GM12878 (cell line): ENCODE data around the gene MRPS15. TPM values are rescaled to one million over a fixed set of nuclear protein-coding genes. Genes with fewer than 3 reads are reported as not detected.

Experiments used
- ATF2 ChIP-seq: IDR thresholded peaks from 2 replicates; pipeline ENCODE4 v1.6.1; 2012; ENCODE audit warnings: low read length, inconsistent platforms
- BHLHE40 ChIP-seq, 2 experiments: fragments of 450-650 bp in 1 of 2; IDR thresholded peaks; 2 replicates each; pipeline ENCODE4 v1.6.1; 2011 to 2017; ENCODE audit warnings: low read depth in 2 of 2, borderline replicate concordance in 1 of 2, improper control_type of control experiment in 1 of 2, low read length in 1 of 2, mild to moderate bottlenecking in 1 of 2
- CEBPB ChIP-seq, 2 experiments: fragments of 150-350 bp in 1 of 2; IDR thresholded peaks; 2 replicates each; pipeline ENCODE4 v1.6.1; 2012 to 2014; ENCODE audit warnings: low read depth in 2 of 2, low read length in 2 of 2, borderline replicate concordance in 1 of 2, inconsistent platforms in 1 of 2
- CREB1 ChIP-seq: IDR thresholded peaks from 2 replicates; pipeline ENCODE4 v1.6.1; 2012; ENCODE audit warnings: low read depth, mild to moderate bottlenecking, inconsistent platforms
- E2F4 ChIP-seq: IDR thresholded peaks from 2 replicates; pipeline ENCODE4 v1.6.1; 2012; ENCODE audit warnings: low read depth, low read length, improper control_type of control experiment
- EED ChIP-seq: sonication (generic); IDR thresholded peaks from 2 replicates; pipeline ENCODE4 v1.6.1; 2016; ENCODE audit warnings: antibody characterized with exemption, low read depth
- EGR1 ChIP-seq, 2 experiments: IDR thresholded peaks; 1 replicate in 1 of 2; 2 replicates in 1 of 2; pipeline ENCODE4 v1.6.1; 2011 to 2012; ENCODE audit warnings: low read depth in 2 of 2, low read length in 2 of 2, borderline replicate concordance in 1 of 2, mild to moderate bottlenecking in 1 of 2, moderate library complexity in 1 of 2
- FOS ChIP-seq: IDR thresholded peaks from 3 replicates; pipeline ENCODE4 v1.6.1; 2011; ENCODE audit warnings: borderline replicate concordance; ENCODE audit not compliant: insufficient read length; ENCODE audit errors: extremely low read depth
- IKZF1 ChIP-seq: fragments of 450-650 bp; conservative IDR thresholded peaks from 2 replicates; pipeline ENCODE4 v1.6.1; 2017; ENCODE audit warnings: antibody characterized with exemption, mild to moderate bottlenecking
- MLLT1 ChIP-seq: fragments of 450-650 bp; IDR thresholded peaks from 2 replicates; pipeline ENCODE4 v1.6.1; 2016; ENCODE audit warnings: mild to moderate bottlenecking
- MYB ChIP-seq: fragments of 150-350 bp; IDR thresholded peaks from 2 replicates; pipeline ENCODE4 v1.6.1; 2014; ENCODE audit warnings: mild to moderate bottlenecking, low read depth, low read length, borderline replicate concordance
- RBBP5 ChIP-seq: fragments of 200-600 bp; sonication (generic); conservative IDR thresholded peaks from 2 replicates; pipeline ENCODE4 v1.6.1; 2016
- SREBF1 ChIP-seq: IDR thresholded peaks from 2 replicates; pipeline ENCODE4 v1.6.1; 2012; ENCODE audit warnings: mild to moderate bottlenecking, low read length
- STAT3 ChIP-seq: IDR thresholded peaks from 2 replicates; pipeline ENCODE4 v1.6.1; 2011; ENCODE audit warnings: low read depth, low read length, improper control_type of control experiment
- TCF12 ChIP-seq: IDR thresholded peaks from 2 replicates; pipeline ENCODE4 v1.6.1; 2011; ENCODE audit warnings: low read depth, mild to moderate bottlenecking, low read length
- TCF3 ChIP-seq: IDR thresholded peaks from 2 replicates; pipeline ENCODE4 v1.6.1; 2012; ENCODE audit warnings: low read depth, mild to moderate bottlenecking, low read length, borderline replicate concordance; ENCODE audit not compliant: insufficient read depth
- TCF7 ChIP-seq: IDR thresholded peaks from 2 replicates; pipeline ENCODE4 v1.6.1; 2014; ENCODE audit warnings: antibody characterized with exemption, borderline replicate concordance
- polyA plus RNA-seq, 11 experiments: library from polyadenylated mRNA; depleted of rRNA in 4 of 11; unstranded in 6 of 11; stranded (reverse) in 5 of 11; fragments of >200 nt; fragmentation: Nextera tagmentation in 4 of 11; fragmentation: Illumina TruSeq in 1 of 11; extraction: Ambion mirVana in 4 of 11; extraction: Trizol in 1 of 11; gene quantifications; 1 replicate in 1 of 11; 2 replicates in 10 of 11; pipeline versions ENCODE4 v1.2.1 to v1.2.3, GENCODE V29; 2011 to 2016; ENCODE audit warnings: inconsistent platforms in 2 of 11, missing spikeins in 2 of 11, low read depth in 1 of 11
- total RNA-seq, 4 experiments: library from RNA; depleted of rRNA in 3 of 4; stranded (reverse); fragments of >200 nt in 3 of 4; fragmentation: Illumina TruSeq in 1 of 4; extraction: Trizol in 1 of 4; gene quantifications; 2 replicates each; pipeline versions ENCODE4 v1.2.1 to v1.2.3, GENCODE V29; 2013 to 2021

Gene MRPS15
- total and polyA plus RNA-seq, 10 of the 15 experiments (the other 5 are each of a cell fraction or from before 2014, with no cell fraction given), result 41.1 to 207 (median 107) TPM

GRCh38 chr1:36463803-36464604 lies at the start of gene MRPS15 (continued):
- TF ChIP-seq TCF7, result peak; percentile 29; the same call in 1 of the 2 replicates
- TF ChIP-seq IKZF1, result peak; percentile 94
- no peak for TF ChIP-seq EED
- peak; percentile 100 for TF ChIP-seq RBBP5
- no peak for TF ChIP-seq MYB
- TF ChIP-seq STAT3, result no peak
- TF ChIP-seq CEBPB (IDR thresholded peaks at IDR 0.05; ENCODE audit: borderline replicate concordance in 1 of 2, low read depth in 2 of 2, low read length in 2 of 2), result peak in 1 of 2 experiments; percentile 89; a peak in 2 of 4 replicates
- peak; percentile 68; the same call in 1 of the 2 replicates for TF ChIP-seq TCF12
- peak; percentile 96 for TF ChIP-seq CREB1
- TF ChIP-seq E2F4, result peak; percentile 57; the same call in 1 of the 2 replicates
- TF ChIP-seq ATF2, result no peak
- peak; percentile 100 for TF ChIP-seq MLLT1
- no peak for TF ChIP-seq TCF3
- peak in 1 of 2 experiments; percentile 52; a peak in 1 of 3 replicates for TF ChIP-seq EGR1 (IDR thresholded peaks at IDR 0.05; ENCODE audit: borderline replicate concordance in 1 of 2, low read depth in 2 of 2, low read length in 2 of 2)
- TF ChIP-seq SREBF1, result peak; percentile 94; the same call in 1 of the 2 replicates
- TF ChIP-seq BHLHE40 (IDR thresholded peaks at IDR 0.05; ENCODE audit: borderline replicate concordance in 1 of 2, low read depth in 2 of 2, low read length in 1 of 2), result peak; percentile 99
- TF ChIP-seq FOS, result no peak
- TF ChIP-seq, all 136 proteins: peak for 79
